ENCODE measurements around the gene BCO2.
"Not testable (repeated sequence)": the region's sequence is repeated elsewhere in the genome, so short reads cannot be mapped to it uniquely, and the experiment has no call there.

Gene BCO2, protein sequence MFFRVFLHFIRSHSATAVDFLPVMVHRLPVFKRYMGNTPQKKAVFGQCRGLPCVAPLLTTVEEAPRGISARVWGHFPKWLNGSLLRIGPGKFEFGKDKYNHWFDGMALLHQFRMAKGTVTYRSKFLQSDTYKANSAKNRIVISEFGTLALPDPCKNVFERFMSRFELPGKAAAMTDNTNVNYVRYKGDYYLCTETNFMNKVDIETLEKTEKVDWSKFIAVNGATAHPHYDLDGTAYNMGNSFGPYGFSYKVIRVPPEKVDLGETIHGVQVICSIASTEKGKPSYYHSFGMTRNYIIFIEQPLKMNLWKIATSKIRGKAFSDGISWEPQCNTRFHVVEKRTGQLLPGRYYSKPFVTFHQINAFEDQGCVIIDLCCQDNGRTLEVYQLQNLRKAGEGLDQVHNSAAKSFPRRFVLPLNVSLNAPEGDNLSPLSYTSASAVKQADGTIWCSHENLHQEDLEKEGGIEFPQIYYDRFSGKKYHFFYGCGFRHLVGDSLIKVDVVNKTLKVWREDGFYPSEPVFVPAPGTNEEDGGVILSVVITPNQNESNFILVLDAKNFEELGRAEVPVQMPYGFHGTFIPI

DNA sequence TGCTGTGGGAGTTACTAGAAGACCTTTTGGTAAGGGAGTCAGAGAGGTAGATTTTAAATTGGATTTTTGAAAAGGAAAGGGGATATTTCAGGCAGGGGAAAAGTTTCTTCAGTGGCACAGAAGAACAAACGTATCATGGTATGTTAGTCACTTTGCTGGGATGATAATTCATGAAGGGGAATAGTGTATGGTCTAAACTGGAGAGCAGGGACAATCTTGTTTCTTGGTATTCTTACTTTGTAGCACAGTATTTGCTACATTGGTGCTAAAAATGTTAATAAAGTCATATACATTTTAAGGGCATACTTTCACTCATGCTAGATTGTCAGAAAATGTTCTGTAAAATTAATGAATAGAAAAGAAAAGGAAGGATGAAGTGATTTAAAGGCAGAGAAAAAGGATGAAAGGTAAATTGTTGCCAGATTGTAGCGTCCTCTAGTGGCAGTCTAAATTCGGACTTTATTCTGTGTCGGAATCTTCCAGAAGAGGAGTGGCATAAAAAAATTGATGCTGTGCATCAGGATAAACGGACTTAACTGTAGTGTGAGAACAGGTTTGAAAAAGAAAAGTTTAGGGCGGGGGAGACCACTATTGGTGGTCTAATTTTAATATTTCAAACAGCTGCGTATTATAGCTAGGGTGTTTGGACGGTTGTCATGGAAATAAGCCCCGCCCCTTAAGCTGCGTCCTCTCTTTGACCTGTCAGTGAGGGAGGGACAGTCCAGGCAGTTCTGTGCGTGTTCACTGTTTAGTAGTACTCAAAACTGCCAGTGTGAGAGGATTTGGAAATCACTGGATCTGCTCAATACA lies at the start of gene BCO2:
BCO2 (plus strand) TSS at position 724 of the 810 bp plus-strand sequence. CDS start 90 bp downstream, outside the sequence.
- peak; percentile 65 for DNase-seq

DNA sequence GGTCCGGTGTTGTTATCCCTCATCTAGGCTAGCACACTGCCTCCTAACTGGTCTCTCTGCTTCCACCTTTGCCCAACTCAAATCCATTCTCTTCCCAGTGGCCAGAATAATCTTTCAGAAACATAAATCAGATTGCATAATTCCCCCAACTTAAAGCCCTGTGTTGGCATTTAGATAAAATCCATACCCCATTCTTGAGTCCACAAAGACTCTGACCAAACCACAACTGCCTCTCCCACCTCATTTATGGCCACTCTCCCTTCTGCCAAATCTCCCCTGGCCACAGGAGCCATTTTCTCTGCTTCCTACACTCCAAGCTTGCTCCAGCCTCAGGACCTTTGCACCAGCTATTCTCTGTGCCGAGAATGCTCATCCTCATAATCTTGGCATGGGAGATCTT lies 48.3 kb upstream of the BCO2 start:
- no peak for DNase-seq

GRCh38 chr11:112128483-112129121 lies 46.7 kb upstream of the BCO2 start:
- DNase-seq, result peak; percentile 22

- peak; percentile 65 for DNase-seq
Measured at GRCh38 chr11:112129656-112130055, 45.7 kb upstream of the BCO2 start.

DNA sequence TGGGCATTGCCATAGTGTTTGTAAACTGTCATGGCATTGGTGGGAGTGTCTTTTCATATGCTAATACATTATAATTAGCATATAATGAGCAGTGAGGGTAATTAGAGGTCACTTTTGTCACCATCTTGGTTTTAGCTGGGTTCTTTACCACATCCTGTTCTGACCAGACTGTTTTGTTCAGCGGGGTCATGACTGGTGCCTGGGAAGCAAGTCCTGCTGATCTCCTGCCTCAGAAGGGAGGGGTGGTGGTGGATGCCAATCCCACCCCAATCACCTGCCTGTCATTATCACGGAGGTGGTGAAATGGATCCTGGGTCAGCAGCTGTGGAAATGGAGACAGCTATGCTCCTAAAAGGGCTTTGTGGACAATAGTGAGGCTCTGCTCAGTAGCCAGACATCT lies 42.6 kb upstream of the BCO2 start:
- peak; percentile 14 for DNase-seq

DNA sequence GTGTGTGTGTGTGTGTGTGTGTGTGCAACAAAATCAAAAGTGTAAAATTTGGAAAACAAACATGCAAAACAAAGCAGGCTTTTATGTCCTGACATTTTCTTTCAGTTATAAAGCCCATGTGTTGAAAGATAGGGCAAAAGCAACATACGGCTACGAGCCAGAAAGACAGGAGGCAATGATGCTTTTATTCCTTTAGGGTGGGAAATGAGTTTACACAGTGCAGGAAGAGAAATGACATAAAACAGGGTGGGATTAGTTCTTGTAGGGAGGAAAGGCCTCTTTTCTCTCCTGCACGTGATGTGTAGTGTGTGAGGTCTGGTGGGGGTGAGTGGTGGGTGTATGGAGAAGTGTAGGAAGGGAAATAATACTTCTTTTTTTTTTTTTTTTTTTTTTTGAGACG lies 40.8 kb upstream of the BCO2 start:
- DNase-seq, result no peak

- no peak for DNase-seq
Measured at GRCh38 chr11:112143597-112143996, 31.7 kb upstream of the BCO2 start.

GRCh38 chr11:112150517-112150916 lies 24.8 kb upstream of the BCO2 start:
- no peak for DNase-seq

GRCh38 chr11:112156153-112156955 lies 19.0 kb upstream of the BCO2 start:
- DNase-seq, result peak; percentile 59

- DNase-seq, result peak; percentile 50
Measured at GRCh38 chr11:112156956-112157766, 18.2 kb upstream of the BCO2 start.

GRCh38 chr11:112159098-112160065 lies 15.9 kb upstream of the BCO2 start:
- DNase-seq, result peak; percentile 50

DNA sequence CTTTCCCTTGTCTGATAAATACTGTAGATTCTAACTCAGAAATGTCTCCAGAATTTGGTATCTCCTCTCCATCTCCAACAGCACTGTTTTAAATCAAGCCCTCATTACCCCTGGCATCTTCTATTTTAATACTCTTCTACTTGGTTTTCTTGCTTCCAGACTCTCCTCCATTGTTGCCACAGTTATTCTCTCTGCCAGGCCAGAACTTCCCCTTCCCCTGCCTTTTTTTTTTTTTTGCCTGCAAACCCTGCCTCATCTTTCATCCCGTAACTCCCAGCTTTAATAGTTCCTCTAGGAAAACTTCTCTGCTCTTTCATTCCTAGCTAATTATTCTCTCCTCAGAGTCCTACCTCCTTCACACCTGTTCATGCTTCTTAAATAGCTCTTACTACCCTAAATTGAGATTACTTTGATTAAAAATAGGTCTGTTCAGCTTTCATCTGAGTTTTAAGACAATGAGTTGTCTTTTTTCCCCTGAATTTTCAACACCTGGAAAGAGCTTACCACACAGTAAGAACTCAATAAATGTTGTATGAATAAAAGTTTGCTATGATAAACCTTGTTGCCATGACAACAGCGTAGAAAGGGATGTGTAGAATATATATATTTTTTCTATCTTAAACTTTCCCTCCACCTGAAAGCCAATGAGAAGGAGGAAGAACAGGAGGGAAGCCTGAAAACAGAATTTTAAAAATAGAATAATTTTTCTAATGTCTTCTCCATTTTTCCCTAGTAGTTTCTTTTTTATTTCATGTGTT lies 15.0 kb upstream of the BCO2 start:
- no peak for DNase-seq

GRCh38 chr11:112161012-112161411 lies 14.3 kb upstream of the BCO2 start:
- peak; percentile 22 for DNase-seq

- not testable (repeated sequence) for DNase-seq
Measured at GRCh38 chr11:112162200-112162599, 13.1 kb upstream of the BCO2 start.

DNA sequence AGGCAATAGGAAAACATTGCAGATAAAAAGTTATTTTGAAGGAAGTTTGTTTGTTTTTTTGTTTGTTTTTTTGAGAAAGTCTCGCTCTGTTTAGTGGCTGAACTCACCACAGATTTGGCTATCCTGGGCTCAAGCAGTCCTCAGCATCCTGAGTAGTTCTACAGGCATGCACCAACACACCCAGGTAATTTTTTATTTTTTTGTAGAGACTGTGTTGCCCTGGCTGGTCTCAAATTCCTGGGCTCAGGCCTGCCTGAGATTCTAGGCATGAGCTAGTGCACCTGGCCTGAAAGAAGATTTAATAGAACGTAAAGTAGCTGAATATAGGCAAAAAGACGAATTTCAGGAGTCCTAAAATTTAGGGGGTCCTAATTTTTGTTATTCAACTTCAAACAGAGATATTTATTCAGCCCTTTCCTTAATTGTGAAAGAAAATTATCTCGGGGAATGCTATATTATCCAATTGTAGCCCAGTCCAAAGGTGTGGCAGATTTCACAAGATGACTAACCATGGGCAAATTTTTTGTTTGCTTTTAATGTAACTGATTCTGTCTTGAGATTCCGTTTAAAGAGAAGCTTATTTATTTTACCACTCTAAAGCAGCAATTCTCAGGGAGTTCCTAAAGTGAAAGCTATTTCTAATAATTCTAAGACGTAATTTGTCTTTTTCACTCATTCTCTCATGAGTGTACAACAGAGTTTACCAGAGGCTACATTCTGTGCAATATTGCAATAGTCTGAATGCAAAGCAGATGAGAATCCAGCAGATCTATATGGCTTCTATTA lies 12.4 kb upstream of the BCO2 start:
- peak; percentile 13 for DNase-seq

DNA sequence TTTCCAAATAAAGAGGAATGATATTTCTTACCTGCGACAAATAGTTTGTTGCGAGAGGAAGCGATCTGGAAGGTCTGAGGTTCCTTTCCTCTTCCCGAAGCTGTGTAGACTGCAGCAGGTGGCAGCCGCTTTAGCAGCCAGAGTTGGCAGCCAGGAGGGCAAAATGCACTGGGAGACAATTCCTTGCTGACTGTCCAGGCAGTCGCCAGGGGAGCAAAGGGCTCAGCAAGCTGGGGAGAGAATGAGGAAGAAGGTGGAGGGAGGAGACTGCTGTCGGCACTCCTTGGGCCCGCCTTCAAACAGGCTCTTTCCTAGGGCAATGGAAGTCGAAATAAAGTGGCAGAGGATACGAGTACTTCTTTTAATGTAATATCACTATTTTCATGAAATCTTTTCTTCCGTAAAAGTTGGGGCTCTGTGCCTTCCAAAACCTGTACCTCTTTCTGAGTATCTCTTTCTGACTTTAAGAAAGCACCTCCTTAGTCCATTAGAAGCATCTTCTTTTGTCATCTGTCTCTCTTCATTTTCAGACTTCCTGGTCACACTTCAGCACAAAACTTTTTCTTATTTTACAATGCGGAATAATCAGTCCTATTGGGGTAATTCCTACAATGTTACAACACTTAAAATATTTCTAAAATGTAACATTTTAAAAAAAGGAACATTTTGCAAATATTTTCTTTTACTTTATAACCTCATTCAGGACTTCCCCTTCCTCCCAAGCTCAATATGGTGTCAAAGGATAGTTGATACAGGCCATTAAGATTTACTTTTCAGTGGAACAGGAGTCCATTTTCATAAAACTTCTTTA lies 11.2 kb upstream of the BCO2 start, which contains the start of gene IL18:
IL18 (minus strand) TSS at position 220 of the 811 bp plus-strand sequence. CDS start 9,041 bp downstream, outside the sequence.
- DNase-seq, result peak; percentile 87

GRCh38 chr11:112165049-112165448 lies 10.3 kb upstream of the BCO2 start:
- no peak for DNase-seq

Data from hematopoietic multipotent progenitor cell treated with erythropoietin and hydrocortisone succinate and interleukin-3 and kit ligand, for 4 days (in vitro differentiated cells).